ENCODE results near the gene CWC25. TPM values are rescaled to one million over a fixed set of nuclear protein-coding genes. Genes with fewer than 3 reads are reported as not detected.

Gene CWC25
- total and polyA plus RNA-seq, 2 of the 13 experiments (the other 11 are each of a cell fraction or from before 2014, with no cell fraction given): 15.6 to 22.7 TPM

- TF ChIP-seq ZNF432 (CRISPR knock-in tag; IDR thresholded peaks at IDR 0.05; ENCODE audit: borderline replicate concordance) (no peak), SYNCRIP (IDR thresholded peaks at IDR 0.05; ENCODE audit: insufficient read depth, low read depth, low read length) (no peak), ZNF639 (CRISPR knock-in tag; conservative IDR thresholded peaks at IDR 0.05) (peak; percentile 77), SNAPC4 (CRISPR knock-in tag; IDR thresholded peaks at IDR 0.05) (peak; percentile 98), ZSCAN22 (CRISPR knock-in tag; IDR thresholded peaks at IDR 0.05) (peak; percentile 64; the same call in 1 of the 2 replicates), ZNF547 (CRISPR knock-in tag; IDR thresholded peaks at IDR 0.05) (peak; percentile 96), AGO2 (optimal IDR thresholded peaks at IDR 0.05; ENCODE audit: low read depth, low read length) (peak; percentile 81), MTF1 (CRISPR knock-in tag; IDR thresholded peaks at IDR 0.05) (no peak), NONO (IDR thresholded peaks at IDR 0.05) (no peak), NONO (CRISPR knock-in tag; conservative IDR thresholded peaks at IDR 0.05) (peak; percentile 98), ZBTB46 (CRISPR knock-in tag; IDR thresholded peaks at IDR 0.05; ENCODE audit: borderline replicate concordance) (no peak), RORA (CRISPR knock-in tag; IDR thresholded peaks at IDR 0.05) (no peak), NFE2L2 (IDR thresholded peaks at IDR 0.05; ENCODE audit: low read length) (peak; percentile 90), PHF8 (CRISPR knock-in tag; IDR thresholded peaks at IDR 0.05) (peak; percentile 96)
- TF ChIP-seq, protein P1, sequence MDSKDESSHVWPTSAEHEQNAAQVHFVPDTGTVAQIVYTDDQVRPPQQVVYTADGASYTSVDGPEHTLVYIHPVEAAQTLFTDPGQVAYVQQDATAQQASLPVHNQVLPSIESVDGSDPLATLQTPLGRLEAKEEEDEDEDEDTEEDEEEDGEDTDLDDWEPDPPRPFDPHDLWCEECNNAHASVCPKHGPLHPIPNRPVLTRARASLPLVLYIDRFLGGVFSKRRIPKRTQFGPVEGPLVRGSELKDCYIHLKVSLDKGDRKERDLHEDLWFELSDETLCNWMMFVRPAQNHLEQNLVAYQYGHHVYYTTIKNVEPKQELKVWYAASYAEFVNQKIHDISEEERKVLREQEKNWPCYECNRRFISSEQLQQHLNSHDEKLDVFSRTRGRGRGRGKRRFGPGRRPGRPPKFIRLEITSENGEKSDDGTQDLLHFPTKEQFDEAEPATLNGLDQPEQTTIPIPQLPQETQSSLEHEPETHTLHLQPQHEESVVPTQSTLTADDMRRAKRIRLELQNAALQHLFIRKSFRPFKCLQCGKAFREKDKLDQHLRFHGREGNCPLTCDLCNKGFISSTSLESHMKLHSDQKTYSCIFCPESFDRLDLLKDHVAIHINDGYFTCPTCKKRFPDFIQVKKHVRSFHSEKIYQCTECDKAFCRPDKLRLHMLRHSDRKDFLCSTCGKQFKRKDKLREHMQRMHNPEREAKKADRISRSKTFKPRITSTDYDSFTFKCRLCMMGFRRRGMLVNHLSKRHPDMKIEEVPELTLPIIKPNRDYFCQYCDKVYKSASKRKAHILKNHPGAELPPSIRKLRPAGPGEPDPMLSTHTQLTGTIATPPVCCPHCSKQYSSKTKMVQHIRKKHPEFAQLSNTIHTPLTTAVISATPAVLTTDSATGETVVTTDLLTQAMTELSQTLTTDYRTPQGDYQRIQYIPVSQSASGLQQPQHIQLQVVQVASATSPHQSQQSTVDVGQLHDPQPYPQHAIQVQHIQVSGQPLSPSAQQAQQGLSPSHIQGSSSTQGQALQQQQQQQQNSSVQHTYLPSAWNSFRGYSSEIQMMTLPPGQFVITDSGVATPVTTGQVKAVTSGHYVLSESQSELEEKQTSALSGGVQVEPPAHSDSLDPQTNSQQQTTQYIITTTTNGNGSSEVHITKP (CRISPR knock-in tag; IDR thresholded peaks at IDR 0.05; ENCODE audit: low read depth): peak; percentile 95
Measured at GRCh38 chr17:38824899-38825761, at the start of gene CWC25 (continued).

All from HepG2 (cell line).